ENCODE results near the gene MDFI.

GRCh38 chr6:41687501-41688175 is 49.4 kb downstream of the MDFI start:
- TF ChIP-seq POLR2AphosphoS5 (IDR thresholded peaks at IDR 0.05; ENCODE audit: low read depth, low read length), result no peak
- TF ChIP-seq, protein P1, sequence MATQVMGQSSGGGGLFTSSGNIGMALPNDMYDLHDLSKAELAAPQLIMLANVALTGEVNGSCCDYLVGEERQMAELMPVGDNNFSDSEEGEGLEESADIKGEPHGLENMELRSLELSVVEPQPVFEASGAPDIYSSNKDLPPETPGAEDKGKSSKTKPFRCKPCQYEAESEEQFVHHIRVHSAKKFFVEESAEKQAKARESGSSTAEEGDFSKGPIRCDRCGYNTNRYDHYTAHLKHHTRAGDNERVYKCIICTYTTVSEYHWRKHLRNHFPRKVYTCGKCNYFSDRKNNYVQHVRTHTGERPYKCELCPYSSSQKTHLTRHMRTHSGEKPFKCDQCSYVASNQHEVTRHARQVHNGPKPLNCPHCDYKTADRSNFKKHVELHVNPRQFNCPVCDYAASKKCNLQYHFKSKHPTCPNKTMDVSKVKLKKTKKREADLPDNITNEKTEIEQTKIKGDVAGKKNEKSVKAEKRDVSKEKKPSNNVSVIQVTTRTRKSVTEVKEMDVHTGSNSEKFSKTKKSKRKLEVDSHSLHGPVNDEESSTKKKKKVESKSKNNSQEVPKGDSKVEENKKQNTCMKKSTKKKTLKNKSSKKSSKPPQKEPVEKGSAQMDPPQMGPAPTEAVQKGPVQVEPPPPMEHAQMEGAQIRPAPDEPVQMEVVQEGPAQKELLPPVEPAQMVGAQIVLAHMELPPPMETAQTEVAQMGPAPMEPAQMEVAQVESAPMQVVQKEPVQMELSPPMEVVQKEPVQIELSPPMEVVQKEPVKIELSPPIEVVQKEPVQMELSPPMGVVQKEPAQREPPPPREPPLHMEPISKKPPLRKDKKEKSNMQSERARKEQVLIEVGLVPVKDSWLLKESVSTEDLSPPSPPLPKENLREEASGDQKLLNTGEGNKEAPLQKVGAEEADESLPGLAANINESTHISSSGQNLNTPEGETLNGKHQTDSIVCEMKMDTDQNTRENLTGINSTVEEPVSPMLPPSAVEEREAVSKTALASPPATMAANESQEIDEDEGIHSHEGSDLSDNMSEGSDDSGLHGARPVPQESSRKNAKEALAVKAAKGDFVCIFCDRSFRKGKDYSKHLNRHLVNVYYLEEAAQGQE (IDR thresholded peaks at IDR 0.05; ENCODE audit: insufficient read depth in 1 of 2, low read depth in 2 of 2, low read length in 2 of 2), result no peak
- no peak for TF ChIP-seq SIN3A (IDR thresholded peaks at IDR 0.05; ENCODE audit: borderline replicate concordance, insufficient read depth, low read length)
